Stomach smooth muscle (tissue), 2 donors: ENCODE data around the gene DCST2.
A peak's percentile ranks its signal among the peaks of the same experiment; 100 is the strongest.

Experiments
- H3K27ac ChIP-seq: one replicate; pipeline ENCODE4 v1.7.0; 2013; ENCODE audit warnings: mild to moderate bottlenecking, low read length, inconsistent platforms
- H3K27me3 ChIP-seq, 2 donors: one replicate each; pipeline ENCODE4 v1.7.0; 2013; ENCODE audit warnings: low read length in 2 of 2; ENCODE audit not compliant: insufficient read depth in 2 of 2, control insufficient read depth in 1 of 2
- H3K36me3 ChIP-seq, 2 donors: one replicate each; pipeline ENCODE4 v1.7.0; 2013; ENCODE audit warnings: low read length in 2 of 2; ENCODE audit not compliant: control insufficient read depth in 2 of 2, insufficient read depth in 2 of 2
- H3K4me1 ChIP-seq: one replicate; pipeline ENCODE4 v1.7.0; 2013; ENCODE audit warnings: low read length; ENCODE audit not compliant: control insufficient read depth, insufficient read depth
- H3K4me3 ChIP-seq, 2 donors: one replicate each; pipeline ENCODE4 v1.7.0; 2013; ENCODE audit warnings: low read length in 2 of 2
- H3K9ac ChIP-seq, 2 donors: one replicate each; pipeline ENCODE4 v1.7.0; 2013; ENCODE audit warnings: low read length in 2 of 2, mild to moderate bottlenecking in 1 of 2
- H3K9me3 ChIP-seq, 2 donors: one replicate each; pipeline ENCODE4 v1.7.0; 2013; ENCODE audit warnings: low read length in 2 of 2; ENCODE audit not compliant: control insufficient read depth in 2 of 2
- donor health status: healthy.
- donor health status: Pancreatic carcinoma.

The DCST2 gene

GRCh38 chr1:154970631-154971340, 62.8 kb downstream of the DCST2 start, which contains the start of gene SHC1:
Gene SHC1, minus strand, starts transcription at chr1:154970747. Its CDS starts 221 bp downstream, at chr1:154970526.
- Histone ChIP-seq H3K9me3 (no peaks in the 10 kb centered on the region), H3K27ac (peak within 1 kb of the TSS; percentile 99), H3K27me3 (no peaks in the 10 kb centered on the region), H3K4me1 (peaks cover 52% of the 10 kb centered on the region), H3K36me3 (peaks cover 19 to 28% of the 10 kb centered on the region in 2 donors), H3K4me3 (peak within 1 kb of the TSS; percentile 69 to 70), H3K9ac (peak within 1 kb of the TSS; percentile 80 to 85)

- Histone ChIP-seq H3K27me3 (no peaks in the 10 kb centered on the region), H3K4me3 (peak overlapping the region; percentile 69 to 70), H3K9ac (peak overlapping the region; percentile 80 to 85), H3K4me1 (peaks cover 49% of the 10 kb centered on the region), H3K27ac (peak overlapping the region; percentile 99), H3K9me3 (no peaks in the 10 kb centered on the region), H3K36me3 (peaks cover 25 to 34% of the 10 kb centered on the region in 2 donors)
These were observed 63.6 kb downstream of the DCST2 start for GRCh38 chr1:154969860-154970452.

- peak overlapping the region; percentile 69 to 70 for H3K4me3 ChIP-seq
- H3K27ac ChIP-seq = peak overlapping the region; percentile 99
- H3K9ac ChIP-seq = peak overlapping the region; percentile 47 to 85
- no peaks in the 10 kb centered on the region for H3K27me3 ChIP-seq
- peaks cover 49% of the 10 kb centered on the region for H3K4me1 ChIP-seq
- H3K36me3 ChIP-seq = peaks cover 30 to 40% of the 10 kb centered on the region in 2 donors
- H3K9me3 ChIP-seq = no peaks in the 10 kb centered on the region
These were observed 64.3 kb downstream of the DCST2 start for GRCh38 chr1:154969246-154969645.

- Histone ChIP-seq H3K27me3 (no peaks in the 10 kb centered on the region), H3K9me3 (no peaks in the 10 kb centered on the region), H3K36me3 (peaks cover 33 to 43% of the 10 kb centered on the region in 2 donors), H3K4me1 (peaks cover 50% of the 10 kb centered on the region), H3K4me3 (peak overlapping the region in 1 of 2 donors; percentile 70), H3K9ac (peak overlapping the region; percentile 47 to 85), H3K27ac (peak overlapping the region; percentile 99)
These were observed 64.8 kb downstream of the DCST2 start for GRCh38 chr1:154968731-154969130.
